HG02759 (cell line): ENCODE data around the gene GRIK4.
A peak's percentile ranks its signal among the peaks of the same experiment; 100 is the strongest.
"Not testable (repeated sequence)": the region's sequence is repeated elsewhere in the genome, so short reads cannot be mapped to it uniquely, and the experiment has no call there.

Source experiments
- ATAC-seq: cut with Tn5 transposase; IDR thresholded peaks from one replicate; pipeline ENCODE4 v1.9.1; 2021; ENCODE audit warnings: mild to moderate bottlenecking, moderate library complexity; ENCODE audit not compliant: unreplicated experiment

Gene GRIK4

DNA sequence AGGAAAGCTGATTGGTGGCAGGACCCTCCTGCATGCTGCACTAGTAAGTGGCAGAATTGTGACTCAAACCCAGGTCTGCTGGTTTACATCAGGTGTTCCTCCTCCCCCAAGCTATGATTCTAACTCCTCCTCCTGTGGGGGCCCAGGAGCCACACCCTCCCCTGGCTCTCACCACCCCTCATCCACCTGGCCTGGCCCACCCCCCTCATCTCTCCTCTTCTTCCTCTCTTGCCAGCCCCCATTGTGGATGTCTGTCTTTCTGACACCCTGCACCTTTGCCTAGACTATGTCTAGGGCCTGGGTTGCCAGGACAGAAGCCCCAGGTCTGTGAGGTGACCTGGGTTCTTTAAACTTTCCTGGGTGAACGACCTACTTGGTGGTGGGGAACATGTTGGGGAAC is 59.9 kb downstream of the GRIK4 start:
- no peak for ATAC-seq

DNA sequence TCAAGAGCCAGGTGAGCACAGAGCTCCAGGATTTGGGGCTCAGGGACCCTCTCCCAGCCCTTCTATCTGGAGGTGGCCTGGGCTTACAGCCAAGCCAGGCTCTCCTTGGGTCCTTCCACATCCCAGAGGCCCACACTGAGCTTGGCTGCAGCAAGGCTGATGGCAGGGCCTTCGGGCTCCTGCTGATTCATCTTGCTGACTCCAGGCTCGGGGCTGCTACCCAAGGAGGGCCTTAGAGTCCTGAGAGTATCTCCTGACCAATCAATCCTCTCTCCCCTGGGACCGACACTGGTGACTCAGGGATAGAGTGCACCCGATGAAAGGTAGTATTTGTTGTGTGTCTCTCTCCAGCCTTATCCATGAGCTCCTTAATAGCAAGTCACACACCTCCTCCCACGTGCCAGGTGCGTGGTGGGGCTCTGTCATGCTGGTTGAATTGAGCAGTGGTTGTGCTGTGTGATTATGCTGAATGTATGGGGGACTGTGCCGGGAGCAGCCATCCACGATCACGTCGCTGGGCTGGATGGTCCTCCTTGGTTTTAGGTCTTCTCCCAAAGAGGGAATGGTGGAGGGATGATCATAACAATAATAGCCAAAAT is 62.3 kb downstream of the GRIK4 start:
- no peak for ATAC-seq

DNA sequence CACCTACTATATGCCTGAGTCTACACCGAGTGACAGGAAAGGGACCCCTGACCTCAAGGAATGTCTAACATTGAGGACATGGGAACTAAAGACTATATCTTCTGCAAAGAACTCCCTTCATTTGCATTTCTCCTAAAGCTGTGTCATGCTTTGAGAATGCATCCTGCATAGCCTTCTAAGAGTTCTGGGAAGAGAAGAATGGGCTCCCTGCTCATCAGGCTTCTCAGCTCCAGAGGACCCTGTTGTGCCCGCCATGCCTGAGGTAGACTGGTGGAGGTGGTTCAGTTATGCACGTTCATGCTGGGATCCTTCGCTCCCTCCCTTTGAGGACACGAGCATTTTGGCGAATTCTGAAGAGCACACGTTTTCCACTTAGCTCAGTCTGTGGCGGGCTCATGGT is 63.3 kb downstream of the GRIK4 start:
- ATAC-seq = no peak

DNA sequence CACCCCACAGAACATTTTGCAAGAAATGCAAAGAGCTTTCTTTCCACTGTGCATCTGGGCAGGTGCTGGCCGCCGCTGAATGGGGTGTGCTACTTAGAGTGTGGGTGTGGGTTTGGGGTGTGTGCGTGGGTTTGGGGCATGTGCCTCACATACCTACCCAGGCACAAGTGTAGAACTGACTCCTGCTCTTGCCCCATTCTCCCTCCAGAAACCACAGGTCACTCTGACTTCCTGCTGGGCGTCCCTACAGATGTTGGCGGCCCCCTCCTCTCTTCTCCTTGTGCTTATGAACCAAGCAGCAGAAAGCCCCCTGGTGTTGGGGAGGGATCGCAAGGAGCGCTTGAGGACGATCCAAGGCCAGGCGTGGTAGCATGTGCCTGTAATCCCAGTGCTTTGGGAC is 63.9 kb downstream of the GRIK4 start:
- ATAC-seq = no peak

DNA sequence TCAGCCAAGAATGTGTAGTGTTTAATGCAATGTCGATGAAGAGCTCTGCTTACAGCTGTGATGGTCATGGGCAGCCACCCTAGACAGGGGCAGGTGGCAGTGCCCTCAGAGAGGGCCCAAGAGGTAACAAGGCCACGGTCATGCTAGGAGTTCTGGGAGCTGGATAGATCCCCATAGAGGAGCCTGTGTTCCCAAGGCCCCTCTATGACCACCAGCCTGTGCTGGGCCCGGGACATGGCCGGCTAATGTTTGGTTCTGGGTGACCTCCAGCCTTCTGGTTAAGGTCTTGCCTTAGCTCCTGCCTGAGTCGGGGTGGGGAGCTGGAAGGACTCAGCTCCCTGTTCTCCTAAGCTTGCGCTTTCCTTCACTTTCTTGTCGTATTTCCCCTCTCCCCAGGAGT is 65.1 kb downstream of the GRIK4 start:
- ATAC-seq = no peak

DNA sequence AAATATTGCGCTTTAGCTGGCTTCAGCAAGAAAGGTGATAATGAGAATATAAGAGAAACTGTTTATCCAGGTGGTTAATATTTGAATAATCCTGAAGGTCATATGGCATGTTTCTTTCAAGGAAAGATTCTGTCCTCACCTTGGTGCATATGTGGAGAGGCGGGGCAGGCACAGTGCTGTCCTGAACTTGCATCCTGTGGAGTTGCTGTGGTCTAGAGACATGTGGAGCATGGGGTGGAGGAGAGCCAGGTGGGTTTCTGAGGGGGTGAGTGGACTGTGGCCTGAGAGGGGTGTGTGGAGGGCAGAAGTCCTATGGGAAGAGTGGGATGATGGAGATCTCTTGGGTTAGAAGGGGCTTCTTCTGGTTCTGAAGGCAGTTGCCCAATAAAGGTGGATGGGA is 65.5 kb downstream of the GRIK4 start:
- ATAC-seq = no peak

DNA sequence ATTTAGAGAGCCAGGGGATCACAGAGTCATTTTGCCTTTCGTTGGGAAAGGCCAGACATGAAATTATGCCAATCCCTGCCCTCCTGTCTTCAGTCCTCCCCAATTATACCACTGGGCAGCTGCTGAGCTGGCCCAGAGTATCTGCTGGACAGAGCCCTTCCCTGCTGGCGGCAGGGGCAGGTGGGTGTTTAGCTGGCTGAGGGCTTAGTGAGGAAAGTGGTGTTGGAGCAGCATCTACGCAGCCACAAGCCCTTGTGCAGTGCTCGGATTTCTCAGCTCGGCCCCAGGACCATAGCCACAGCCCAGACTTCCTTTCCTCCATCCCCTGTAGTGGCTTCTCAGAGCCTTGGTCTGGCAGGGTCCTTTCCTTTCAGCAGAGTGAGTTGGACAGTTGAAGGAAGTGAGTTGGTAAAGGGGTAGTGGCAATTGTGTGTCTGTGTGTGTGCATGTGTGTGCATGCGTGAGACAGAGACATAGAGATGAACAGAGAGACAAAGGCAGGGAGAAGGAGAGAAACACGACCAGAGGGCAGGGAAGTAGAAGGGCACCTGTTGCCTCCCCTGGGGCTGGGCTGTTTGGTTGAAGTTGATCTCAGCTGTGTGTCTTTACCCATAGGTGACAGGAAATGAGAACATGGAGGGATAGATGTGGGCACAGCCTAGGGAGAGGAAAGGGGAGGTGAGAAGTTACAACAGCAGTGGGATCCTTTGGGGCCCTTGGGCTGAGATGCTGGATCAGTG is 66.2 kb downstream of the GRIK4 start:
- ATAC-seq = no peak

DNA sequence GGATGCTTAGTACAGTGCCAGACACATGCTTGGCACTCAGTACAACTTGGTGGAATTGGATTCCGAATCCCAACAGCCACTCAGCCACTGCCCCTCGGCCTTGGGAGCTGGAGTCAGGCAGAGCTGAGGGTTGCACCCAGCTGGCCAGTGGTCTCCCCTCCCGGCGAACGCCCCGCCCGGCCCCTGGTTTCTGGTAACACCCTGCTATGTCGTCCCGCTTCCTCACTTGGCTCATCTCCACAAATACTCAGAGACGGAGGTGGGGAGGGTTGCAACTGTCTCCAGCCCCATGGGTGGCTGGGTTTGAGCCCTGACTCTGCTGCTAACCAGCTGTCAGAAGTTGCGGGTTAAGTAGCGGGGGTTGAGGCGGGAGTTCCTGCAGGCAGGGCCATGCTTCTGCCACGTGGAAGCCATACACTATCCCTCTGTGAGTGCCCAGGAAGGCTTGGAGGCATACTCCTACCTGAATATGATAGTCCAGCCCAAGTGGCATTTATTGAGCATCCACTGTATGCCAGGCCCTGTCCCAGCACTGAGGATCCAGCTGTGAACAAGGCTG is 67.1 kb downstream of the GRIK4 start:
- no peak for ATAC-seq

DNA sequence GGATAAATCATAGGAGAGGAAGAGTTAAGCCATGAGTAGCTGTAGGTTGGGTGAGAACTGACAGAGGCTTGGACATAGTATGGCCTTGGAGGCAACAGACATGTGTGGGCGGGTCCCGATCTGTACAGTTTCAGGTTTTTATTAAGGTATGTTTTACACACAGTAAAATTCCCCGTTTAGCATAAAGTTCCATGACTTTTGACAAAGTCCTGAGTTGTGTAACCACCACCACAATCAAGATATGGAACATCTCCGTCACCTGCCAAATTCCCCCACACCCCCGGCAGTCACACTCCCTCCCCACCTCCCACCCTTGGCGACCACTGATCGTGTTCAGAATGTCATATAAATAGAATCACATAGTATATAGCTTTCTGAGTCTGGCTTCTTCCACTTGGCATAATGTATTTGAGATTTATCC is 68.1 kb downstream of the GRIK4 start:
- ATAC-seq = peak; percentile 67

DNA sequence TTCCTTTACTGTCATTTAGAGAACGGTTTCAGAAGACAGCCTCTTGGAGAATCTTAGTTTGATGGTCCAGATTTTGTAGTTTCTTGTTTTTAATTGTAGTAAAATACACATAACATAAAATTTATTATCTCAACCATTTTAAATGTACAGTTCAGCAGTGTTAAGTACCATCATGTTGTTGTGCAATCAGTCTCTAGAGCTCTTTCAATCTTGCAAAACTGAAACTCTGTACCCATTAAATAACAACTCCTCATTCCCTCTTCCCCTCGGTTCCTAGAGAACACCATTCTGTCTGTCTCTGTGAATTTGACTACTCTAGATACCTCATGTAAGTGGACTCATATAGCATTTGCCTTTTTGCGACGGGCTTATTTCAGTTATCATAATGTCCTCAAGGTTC is 69.8 kb downstream of the GRIK4 start:
- no peak for ATAC-seq

DNA sequence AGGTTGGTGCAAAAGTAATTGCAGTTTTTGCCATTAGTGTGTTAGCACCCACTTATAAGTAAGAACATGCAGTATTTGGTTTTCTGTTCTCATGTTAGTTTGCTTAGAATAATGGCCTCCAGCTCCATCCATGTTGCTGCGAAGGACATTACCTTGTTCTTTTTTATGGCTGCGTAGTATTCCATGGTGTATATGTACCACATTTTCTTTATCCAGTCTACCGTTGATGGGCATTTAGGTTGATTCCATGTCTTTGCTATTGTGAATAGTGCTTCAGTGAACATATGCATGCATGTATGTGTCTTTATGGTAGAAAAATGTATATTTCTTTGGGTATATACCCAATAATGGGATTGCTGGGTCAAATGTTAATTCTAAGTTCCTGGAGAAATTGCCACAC is 71.0 kb downstream of the GRIK4 start:
- ATAC-seq = not testable (repeated sequence)

DNA sequence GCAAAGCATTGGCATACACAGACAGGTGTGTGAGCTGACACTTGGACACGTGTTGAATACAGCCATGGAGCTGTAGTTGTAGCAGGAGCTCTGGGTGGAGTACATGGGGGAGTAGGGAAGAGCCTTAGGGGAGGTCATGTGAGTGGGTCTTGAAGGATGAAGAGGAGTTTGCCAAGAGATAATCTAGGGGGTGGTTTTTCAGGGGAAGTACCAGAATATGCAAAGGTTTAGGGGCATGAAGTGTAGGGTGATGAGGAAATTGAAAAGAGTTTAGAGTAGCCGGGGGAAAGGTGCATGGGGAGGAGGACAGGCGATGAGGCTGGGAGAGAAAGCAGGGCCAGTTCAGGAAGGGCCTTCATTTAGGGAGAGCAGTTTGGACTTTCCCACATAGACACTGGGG is 74.5 kb downstream of the GRIK4 start:
- no peak for ATAC-seq

DNA sequence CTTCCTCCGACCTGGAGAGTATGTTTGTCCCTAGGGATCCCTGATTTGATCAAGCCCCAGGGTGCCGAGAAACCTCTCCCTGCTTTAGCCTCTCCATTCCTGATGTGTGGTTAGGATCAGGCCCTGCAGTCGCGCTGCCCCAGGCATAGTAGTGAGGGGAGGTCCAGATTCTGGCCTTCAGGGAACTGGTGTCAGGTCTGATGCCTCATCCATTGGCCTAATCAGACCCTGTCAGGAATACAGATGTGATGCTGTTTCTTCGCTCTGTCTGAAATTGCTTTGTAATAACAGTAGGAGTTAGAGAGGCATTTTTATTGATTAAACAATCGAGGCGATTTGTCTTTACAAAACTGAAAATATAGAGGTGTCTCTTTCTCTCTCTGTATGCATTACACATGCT is 75.2 kb downstream of the GRIK4 start:
- no peak for ATAC-seq

DNA sequence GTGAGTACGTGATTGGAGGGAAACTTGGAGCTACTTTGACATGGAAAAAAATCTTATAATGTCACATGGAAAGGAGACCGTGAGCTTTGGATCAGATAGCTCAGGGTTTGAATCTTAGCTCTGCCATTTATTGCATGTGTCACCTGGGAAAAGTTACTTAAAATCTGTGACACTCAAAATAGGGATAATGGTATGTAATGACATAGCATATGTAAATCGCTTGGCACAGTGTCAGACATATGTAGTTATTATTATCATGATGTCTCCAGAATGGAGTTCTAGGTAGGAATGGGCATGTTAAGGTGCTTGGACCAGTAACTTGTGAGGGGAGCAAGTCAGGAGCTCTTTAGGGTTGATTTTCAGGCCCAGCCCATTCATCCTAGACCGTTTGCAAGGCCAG is 75.8 kb downstream of the GRIK4 start:
- ATAC-seq = no peak

DNA sequence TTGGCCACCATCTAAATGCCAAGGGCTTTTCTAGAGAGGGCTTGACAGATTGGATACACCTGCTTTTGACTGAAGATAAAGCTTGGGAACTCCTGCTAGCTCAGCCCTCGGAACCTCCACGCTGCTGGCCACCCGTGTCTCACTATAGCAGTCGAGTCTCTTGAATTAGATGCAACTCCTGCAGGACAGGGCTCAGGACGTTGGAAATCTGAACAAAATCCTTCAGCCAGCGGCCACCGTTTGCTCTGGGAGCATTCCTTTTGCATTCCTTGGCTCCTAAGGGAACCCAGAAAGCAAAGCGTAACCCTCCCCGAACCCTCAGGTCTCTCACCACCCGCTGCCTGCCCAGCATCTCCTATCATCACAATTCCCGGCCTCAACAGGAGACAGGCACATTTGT is 77.8 kb downstream of the GRIK4 start:
- no peak for ATAC-seq

DNA sequence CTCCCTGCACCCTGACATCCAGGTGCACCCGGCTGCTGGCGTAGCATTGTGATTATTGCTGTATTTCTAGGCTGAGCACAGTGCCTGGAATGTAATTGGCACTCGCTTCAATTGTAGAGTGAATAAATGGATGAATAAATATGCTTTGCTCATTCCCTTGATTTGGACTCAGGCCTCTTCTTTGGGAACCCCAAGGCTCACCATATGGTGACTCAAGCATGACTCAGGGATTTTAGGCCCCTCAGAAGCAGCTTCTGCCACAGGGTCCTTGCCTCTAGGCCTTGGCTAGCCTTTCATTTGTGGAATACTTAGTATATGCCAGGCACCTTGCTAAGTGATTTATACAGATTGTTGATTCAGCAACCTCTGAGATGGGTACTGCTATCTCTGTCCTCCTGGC is 78.9 kb downstream of the GRIK4 start:
- no peak for ATAC-seq

DNA sequence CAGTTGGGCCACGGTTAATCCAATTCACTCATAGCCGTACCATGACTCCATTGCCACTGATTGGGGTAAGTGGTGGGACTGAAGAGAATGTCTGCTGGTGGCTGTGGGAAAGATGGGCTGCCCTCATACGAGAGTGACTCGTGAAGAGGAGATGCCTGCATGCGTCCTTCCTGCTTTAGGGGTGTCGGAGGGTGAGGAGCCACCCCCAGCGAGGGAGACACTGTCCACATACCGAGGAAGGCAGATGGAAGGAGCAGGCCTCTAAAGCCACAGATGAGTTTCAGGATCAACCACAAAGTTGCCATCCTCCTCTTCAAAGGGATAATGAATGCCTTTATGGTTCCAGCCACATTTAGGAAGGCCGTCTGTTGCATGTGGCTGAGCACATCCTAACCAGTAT is 83.2 kb downstream of the GRIK4 start:
- no peak for ATAC-seq

DNA sequence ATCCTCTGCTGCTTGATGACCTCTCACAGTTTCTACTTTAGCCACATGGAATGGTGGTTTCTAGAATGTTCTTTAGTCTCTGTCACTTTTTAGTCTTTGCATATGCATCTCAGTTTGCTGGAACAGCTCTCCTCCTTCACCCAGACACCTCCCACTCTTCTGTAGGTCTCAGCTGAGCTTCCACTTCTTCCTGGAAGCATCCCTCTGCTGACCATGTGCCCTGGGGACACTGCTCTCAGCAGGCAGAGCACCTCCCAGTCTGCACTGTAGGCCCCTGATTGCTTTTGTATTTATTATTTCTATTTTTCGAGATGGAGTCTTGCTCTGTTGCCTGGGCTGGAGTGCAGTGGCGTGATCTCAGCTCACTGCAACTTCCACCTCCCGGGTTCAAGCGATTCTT is 84.0 kb downstream of the GRIK4 start:
- ATAC-seq = no peak

DNA sequence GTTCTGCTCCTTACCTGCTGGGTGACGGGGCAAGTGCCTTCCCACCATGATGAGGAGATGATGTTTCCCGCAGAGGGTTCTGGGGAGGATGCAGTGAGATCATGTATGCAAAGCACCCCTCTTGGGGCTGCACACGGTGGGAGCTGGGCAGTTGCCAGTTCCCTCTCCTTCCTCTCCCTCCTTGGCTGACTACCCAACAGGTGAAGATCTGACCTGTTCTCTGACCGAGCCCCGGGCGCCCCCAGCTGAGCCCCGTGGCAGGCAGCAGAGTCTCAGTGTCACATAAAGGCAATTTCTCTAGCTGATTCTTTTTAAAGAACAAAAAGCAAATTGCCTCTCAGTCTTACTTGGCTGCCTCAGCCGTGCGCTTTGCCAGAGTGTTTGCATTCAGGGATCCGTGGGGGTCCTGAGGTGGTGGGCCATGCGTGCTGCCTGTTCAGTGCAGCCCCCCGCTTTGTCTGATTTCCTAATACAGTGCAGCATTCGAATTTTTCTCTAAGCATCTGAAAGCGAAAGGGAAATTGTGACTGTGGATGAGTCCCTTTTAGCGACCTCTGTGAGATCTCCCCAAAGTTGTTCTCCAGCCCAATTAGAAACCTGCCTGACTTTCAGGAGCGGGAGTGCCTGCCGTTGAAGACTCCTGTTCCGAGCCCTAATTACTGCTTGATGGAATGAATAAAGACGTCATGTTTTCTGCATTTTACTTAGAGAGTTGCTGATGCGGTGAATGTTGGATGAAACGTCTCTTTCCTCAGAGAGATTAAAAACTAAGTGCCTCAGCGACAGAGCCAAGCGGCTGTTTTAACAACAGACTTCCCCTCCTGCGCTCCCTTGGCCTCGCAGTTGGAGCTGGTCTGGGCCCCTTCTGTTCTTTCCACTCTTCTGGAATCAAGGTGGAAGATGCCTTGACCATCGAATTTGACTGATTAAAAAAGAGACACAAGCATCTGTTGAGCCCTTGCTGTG is 86.0 kb downstream of the GRIK4 start:
- no peak for ATAC-seq

DNA sequence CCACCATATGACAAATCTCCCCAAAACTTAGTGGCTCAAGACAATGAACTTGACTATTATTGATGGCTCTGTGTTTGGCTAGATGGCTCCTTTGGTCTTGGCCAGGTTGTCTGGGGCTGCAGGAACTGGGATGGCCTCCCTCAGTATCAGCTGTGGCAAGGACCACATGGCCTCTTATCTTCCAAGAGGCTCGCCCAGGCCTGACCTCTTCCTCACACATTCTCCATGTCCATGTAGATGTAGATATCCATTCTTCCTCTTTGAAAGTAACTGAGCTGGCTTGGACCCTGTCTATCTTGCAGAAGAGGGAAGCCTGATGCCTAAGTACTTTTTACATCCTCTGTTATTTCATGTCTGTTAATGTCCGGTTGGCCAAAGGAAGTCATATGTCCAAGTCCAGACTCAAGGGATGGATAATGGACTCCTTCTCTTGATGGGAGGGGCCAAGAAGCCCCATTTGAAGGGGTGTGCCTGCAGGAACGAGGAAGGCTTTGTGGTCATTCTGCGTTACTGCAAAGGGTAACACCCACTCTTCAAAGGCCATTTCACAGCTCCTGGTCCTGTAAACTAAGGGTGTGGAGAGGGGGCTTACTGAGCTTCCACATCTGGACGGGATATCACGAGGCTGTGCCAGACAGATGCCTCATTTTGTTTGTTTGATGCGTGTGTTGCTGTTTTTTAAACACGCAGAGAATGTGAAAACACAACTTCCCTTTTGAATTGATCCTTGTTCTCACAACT is 87.1 kb downstream of the GRIK4 start:
- no peak for ATAC-seq
